AG04450 (cell line): ENCODE measurements around the gene ELP2. TPM values are rescaled to one million over a fixed set of nuclear protein-coding genes. Genes with fewer than 3 reads are reported as not detected.
A peak's percentile ranks its signal among the peaks of the same experiment; 100 is the strongest.

Experiments used
- CTCF ChIA-PET: fragments of 300-600, 350-600 bp; formaldehyde crosslinking; extraction: SDS; loops from one replicate; lab custom pipeline; 2022; ENCODE audit warnings: antibody characterized with exemption, inconsistent platforms; lab: Charles Lee
- POLR2A ChIA-PET: fragments of 350-600 bp; formaldehyde crosslinking; extraction: SDS; loops from one replicate; lab custom pipeline; 2021; ENCODE audit warnings: antibody characterized with exemption, inconsistent platforms; lab: Yijun Ruan, JAX
- DNase-seq: peaks from one replicate; pipeline ENCODE4 v3.0.0-alpha.2; 2011; ENCODE audit warnings: low read depth, low spot score
- H3K27ac ChIP-seq: one replicate; pipeline ENCODE4 v1.5.1; 2012; ENCODE audit warnings: low read depth, low read length, control low read depth
- H3K27me3 ChIP-seq: one replicate; pipeline ENCODE4 v1.6.0; 2012; ENCODE audit warnings: low read length; ENCODE audit not compliant: control insufficient read depth, insufficient read depth
- H3K4me3 ChIP-seq: 2 replicates; pipeline ENCODE4 v1.5.1; 2011; ENCODE audit warnings: mild to moderate bottlenecking, low read depth, low read length, control low read depth
- H3K9me3 ChIP-seq: 2 replicates; pipeline ENCODE4 v1.5.1; 2012; ENCODE audit warnings: low read length; ENCODE audit not compliant: control insufficient read depth, insufficient read depth
- polyA plus RNA-seq: library from polyadenylated mRNA; depleted of rRNA; stranded (reverse); fragments of >200 nt; gene quantifications from 2 replicates; pipeline ENCODE4 v1.2.3, GENCODE V29; 2011
- TF ChIP-seq, protein P1 (sequence below): IDR thresholded peaks from 2 replicates; pipeline ENCODE4 v1.5.1; 2011; ENCODE audit warnings: low read depth, low read length, control low read depth, inconsistent platforms

Gene ELP2
- polyA plus RNA-seq, 1 experiment: 122 TPM

GRCh38 chr18:36176711-36177110 lies 47.0 kb downstream of the ELP2 start:
- Histone ChIP-seq H3K9me3 (no peaks in the 10 kb centered on the region), H3K27me3 (no peaks in the 10 kb centered on the region), H3K4me3 (no peak overlapping the region), H3K27ac (no peak overlapping the region)
- TF ChIP-seq, protein P1, sequence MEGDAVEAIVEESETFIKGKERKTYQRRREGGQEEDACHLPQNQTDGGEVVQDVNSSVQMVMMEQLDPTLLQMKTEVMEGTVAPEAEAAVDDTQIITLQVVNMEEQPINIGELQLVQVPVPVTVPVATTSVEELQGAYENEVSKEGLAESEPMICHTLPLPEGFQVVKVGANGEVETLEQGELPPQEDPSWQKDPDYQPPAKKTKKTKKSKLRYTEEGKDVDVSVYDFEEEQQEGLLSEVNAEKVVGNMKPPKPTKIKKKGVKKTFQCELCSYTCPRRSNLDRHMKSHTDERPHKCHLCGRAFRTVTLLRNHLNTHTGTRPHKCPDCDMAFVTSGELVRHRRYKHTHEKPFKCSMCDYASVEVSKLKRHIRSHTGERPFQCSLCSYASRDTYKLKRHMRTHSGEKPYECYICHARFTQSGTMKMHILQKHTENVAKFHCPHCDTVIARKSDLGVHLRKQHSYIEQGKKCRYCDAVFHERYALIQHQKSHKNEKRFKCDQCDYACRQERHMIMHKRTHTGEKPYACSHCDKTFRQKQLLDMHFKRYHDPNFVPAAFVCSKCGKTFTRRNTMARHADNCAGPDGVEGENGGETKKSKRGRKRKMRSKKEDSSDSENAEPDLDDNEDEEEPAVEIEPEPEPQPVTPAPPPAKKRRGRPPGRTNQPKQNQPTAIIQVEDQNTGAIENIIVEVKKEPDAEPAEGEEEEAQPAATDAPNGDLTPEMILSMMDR: no peak
- ChIA-PET CTCF (interaction anchor here (0.7 kb wide), 1 partner anchor 159 kb away, joined by 3 read pairs; no protein-coding TSS in a partner anchor), POLR2A (no interaction called here)
- DNase-seq: no peak

- TF ChIP-seq, protein P1: no peak
- ChIA-PET POLR2A (no interaction called here), CTCF (no interaction called here)
- Histone ChIP-seq H3K4me3 (no peak overlapping the region), H3K9me3 (no peaks in the 10 kb centered on the region), H3K27me3 (no peaks in the 10 kb centered on the region), H3K27ac (no peak overlapping the region)
- no peak for DNase-seq
These were observed 48.2 kb downstream of the ELP2 start for GRCh38 chr18:36177913-36178312.

GRCh38 chr18:36179562-36180355 lies 50.1 kb downstream of the ELP2 start:
- ChIA-PET CTCF (no interaction called here), POLR2A (interaction anchor here (0.6 kb wide), 1 partner anchor 549 kb away, joined by 3 read pairs; no protein-coding TSS in a partner anchor)
- DNase-seq: peak; percentile 78
- Histone ChIP-seq H3K27ac (peak overlapping the region; percentile 77), H3K27me3 (no peaks in the 10 kb centered on the region), H3K4me3 (no peak overlapping the region), H3K9me3 (no peaks in the 10 kb centered on the region)
- TF ChIP-seq, protein P1: no peak

GRCh38 chr18:36181441-36181840 lies 51.7 kb downstream of the ELP2 start:
- Histone ChIP-seq H3K9me3 (no peaks in the 10 kb centered on the region), H3K27ac (no peak overlapping the region), H3K4me3 (no peak overlapping the region), H3K27me3 (peaks cover 3% of the 10 kb centered on the region)
- TF ChIP-seq, protein P1: no peak
- ChIA-PET CTCF (no interaction called here), POLR2A (interaction anchor here (1.1 kb wide), 1 partner anchor 42 kb away, joined by 3 read pairs; no protein-coding TSS in a partner anchor)
- DNase-seq: no peak

DNA sequence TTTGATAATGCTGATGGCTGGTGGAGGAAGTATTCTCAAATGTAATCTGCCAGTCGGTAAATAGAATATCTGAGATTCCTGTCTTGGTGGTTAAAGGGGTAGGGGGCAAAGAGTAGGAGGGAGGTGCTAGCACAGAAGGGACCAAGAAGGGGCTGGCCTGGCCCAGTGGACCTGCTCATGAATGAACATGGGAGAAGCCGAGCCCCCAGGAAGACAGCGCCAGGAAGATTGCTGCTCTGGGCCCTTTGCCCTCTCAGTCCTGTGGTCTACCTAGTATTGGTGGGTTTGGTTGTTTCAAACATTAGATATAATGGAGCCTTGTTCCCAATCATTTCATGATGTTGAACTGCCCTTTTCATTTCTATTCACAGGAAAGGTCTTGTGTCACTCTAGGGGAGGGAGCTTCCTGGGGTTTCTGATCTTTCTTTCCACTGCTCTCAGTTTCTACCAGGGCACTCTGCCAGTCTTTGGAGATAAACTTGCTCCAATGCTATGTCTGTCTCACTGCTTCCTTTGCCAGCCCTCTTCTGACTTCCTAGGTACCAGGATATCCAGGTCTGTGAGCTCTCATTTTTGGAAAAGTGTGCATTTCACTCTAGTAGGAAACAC lies 52.3 kb downstream of the ELP2 start:
- TF ChIP-seq, protein P1: no peak
- peak overlapping the region; percentile 2 for H3K27ac ChIP-seq
- POLR2A ChIA-PET: no interaction called here
- no peaks in the 10 kb centered on the region; the same call in 1 of the 2 replicates for H3K9me3 ChIP-seq
- H3K27me3 ChIP-seq: peaks cover 3% of the 10 kb centered on the region
- no peak overlapping the region for H3K4me3 ChIP-seq
- CTCF ChIA-PET: no interaction called here
- DNase-seq: no peak
